DMS153 treated with DMSO at 0.1 percent for 48 hours (cell line): ENCODE data around the gene RPAP2.
"Not testable (repeated sequence)": the region's sequence is repeated elsewhere in the genome, so short reads cannot be mapped to it uniquely, and the experiment has no call there.

Experiments
- DNase-seq: peaks from one replicate; lab custom pipeline; 2025; ENCODE audit not compliant: unreplicated experiment; lab: John Stamatoyannopoulos, UW

Gene RPAP2

DNA sequence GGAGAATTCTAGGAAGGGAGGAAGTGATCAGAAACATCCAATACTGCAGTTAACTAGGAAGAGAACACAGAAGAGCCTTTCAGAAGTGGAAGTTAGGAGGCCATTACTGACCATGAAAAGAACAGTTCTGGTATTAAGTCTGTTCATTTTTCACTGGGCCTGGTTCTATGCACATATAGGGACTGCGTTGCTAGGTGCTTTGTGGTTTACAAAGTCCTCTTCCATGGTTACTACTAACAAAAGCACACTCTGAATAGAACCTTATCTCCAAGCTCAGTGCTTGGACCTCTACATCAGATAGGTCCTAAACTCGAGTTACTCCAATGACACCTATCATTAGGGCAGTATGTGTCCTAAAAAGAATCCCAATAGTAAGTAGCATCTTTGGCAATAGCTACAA is 75.4 kb downstream of the RPAP2 start:
- no peak for DNase-seq

DNA sequence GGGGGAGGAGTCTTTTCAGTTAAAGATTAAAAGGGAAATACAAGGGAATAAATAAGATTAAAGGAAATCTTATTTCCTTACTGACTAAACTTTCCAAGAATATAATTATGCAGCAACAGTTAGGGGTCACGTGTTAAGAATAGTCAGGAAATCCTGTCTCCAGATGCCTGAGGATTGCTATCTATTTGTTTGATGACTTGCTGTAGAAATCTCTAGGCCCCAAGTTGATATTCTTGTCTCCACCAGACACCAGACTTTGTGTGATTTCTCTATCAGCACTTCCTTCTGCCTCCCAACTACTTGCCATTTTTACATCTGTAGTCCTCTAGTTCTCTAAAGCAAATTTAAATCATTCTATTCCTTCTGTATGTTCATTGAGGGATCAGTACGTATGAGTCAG is 77.5 kb downstream of the RPAP2 start:
- DNase-seq: no peak

DNA sequence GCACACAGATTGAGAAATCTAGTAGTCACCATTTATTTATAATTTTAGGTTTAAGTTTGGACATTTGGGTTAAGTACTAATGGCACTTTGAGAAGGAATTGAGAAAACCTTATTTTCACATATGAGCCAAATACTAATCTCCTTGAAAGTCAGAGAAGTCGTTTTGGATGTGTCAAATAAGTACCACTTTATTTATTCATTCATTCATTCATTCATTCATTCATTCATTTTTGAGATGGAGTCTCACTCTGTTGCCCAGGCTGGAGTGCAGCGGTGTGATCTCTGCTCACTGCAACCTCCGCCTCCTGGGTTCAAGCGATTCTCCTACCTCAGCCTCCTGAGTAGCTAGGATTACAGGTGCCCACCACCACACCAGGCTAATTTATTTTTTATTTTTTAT is 79.1 kb downstream of the RPAP2 start:
- not testable (repeated sequence) for DNase-seq

DNA sequence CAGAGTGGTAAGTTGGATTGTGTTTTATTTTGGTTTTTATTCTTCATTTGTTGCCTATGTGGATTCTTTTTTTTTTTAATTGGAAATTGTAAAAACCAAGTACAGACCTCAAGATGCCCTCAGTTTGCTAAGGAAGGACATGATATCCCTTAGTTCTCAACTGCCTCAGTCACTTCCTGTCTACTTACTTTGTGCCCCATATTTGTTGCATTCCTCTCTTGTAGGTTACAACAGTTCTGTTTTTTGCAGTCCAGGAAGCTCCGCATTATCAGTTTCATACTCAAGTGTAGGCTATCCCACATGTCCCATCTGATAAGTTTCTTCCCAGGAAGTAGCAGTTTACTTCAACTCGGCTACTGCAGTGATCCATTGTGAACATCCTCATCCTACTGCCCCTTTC is 82.0 kb downstream of the RPAP2 start:
- no peak for DNase-seq

DNA sequence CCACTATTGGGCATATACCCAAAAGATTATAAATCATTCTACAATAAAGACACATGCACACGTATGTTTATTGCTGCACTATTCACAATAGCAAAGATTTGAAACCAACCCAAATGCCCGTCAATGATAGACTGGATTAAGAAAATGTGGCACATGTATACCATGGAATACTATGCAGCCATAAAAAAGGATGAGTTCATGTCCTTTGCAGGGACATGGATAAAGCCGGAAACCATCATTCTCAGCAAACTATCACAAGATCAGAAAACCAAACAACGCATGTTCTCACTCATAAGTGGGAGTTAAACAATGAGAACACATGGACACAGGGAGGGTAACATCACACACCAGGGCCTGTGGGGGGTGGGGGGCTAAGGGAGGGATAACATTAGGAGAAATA is 95.1 kb downstream of the RPAP2 start:
- DNase-seq: not testable (repeated sequence)

DNA sequence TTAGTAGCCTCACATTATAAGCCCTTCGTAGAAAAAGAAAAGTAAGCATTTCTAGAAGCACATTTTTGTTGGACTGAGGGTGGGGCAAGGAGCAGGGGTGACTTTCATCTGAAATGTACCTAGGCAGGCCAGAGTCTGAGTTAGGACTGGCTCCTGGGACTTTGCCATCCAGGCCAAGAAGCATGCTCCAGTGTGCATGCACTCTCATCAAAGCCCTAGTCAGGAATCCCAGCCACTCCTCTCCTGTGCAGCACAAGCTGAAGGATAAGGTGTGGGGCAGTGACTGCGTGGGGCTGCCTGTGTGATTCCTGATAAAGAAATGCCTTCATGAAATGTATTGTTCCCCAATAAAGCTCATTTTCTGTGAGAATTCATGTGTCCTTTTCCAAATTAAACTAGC is 99.7 kb downstream of the RPAP2 start:
- DNase-seq: no peak

DNA sequence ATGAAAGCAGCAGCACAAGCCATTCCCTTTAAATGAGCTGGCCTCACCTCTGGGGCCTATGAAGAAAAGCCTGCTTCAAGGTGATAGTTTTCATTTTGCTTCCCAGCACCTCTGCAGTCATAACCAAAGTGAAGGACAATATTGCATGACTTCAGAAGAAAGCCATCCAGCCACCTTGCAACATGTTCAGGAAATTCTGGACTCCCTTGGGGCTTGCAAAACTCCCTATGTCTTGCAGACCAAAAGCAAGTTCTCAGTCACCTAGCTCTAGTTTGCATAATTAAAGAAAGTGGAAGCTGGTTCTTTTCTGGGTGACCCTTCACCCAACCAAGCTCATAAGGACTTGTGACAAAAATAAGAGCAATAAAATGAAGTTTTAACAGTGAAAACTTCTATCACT is 100.2 kb downstream of the RPAP2 start:
- DNase-seq: no peak

DNA sequence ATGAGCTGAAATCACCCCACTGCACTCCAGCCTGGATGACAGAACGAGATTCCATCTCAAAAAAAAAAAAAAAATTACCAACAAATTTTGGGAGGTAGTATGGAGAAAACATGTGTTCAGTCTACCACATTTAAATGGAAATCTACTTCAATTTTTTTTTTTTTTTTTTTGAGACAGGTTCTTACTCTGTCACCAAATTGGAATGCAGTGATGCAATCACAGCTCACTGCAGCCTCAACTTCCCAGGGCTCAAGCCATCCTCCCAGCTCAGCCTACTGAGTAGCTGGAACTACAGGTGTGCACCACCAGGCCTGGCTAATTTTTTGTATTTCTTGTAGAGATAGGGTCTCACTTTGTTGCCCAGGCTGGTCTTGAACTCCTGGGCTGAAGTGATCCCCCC is 105.8 kb downstream of the RPAP2 start:
- DNase-seq: no peak

DNA sequence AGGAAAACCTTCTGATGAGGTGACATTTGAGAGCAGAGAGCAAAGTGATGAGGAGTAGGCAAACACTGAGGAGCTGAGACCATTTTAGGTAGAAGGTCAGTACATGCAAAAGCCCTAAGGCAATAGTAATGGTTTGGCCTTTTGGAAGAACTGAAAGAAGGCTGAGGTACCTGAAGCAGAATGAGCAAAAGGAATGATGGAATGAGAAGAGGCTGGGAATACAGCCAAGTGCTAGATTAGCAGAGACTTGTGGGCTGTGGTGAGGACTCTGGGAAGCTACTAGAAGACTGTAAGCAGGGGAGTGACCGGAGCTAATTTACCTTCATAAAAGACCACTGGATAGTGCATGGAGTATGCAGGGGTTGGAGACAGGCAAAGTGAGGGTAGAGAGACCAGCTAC is 110.0 kb downstream of the RPAP2 start:
- DNase-seq: no peak

DNA sequence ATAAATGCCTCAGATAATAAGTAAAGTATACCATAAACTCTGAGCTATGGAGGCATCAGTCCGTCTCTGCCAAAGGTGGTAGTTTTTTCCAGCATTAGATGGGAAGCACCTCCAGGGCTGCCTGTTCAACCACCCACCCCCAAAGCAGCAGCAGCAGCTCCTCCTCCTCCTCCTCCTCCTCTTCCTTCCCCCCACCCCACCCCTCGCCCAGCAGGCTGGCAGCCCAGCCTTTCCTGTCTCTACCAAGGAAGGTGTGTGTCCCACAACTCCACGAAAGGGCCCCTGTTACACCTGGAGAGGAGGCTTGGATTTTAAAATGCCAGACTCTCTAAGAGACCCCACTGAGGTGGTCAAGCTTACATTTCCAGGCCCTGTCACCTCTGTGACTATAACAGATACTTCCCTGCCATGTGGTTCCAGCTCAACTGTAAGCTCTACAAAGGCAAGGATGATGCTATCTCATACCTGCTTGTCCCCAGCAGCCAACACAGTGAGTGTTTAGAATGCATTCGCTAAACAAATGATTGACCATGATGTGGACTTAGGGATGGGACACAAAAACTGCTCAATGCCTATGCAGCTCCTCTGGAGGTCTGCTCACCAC is 111.2 kb downstream of the RPAP2 start:
- no peak for DNase-seq

DNA sequence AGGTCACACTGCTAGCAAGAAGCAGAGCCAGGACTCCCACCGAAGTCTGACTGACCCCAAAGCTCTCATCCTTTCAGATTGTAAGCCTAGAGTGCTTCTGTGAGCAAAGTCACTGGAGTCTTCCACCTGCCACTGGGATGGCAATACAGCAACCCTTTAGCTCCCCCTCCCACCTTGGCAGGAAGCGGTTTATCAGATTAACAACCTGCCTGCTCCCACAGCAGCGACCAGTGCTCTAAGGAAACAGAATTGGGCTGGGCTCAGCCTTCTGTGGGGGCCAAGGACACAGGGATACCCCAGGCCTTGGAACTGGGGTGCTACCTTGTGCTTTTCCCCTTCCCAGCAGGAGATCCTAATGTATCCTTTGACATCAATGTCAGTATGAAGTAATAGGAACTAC is 111.8 kb downstream of the RPAP2 start:
- DNase-seq: no peak

DNA sequence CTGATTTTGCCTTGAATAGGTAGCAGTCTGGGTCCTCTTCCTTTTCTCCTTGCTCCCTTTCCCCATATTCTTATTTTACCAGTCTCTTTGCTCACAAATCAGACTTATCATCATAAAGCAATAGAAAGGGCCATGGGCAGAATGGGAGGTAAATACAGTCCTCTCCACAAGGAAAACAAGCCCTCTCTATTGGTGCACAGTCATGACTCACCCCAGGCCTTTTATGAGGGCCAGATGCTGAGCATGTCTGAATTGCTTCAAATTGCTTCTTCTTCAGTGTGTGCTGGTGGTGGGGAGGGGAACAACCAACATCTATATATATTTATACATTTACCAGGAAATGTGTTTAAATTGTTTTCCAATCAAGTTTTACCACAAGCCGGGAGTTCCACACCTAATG is 112.7 kb downstream of the RPAP2 start:
- DNase-seq: peak; percentile 41

DNA sequence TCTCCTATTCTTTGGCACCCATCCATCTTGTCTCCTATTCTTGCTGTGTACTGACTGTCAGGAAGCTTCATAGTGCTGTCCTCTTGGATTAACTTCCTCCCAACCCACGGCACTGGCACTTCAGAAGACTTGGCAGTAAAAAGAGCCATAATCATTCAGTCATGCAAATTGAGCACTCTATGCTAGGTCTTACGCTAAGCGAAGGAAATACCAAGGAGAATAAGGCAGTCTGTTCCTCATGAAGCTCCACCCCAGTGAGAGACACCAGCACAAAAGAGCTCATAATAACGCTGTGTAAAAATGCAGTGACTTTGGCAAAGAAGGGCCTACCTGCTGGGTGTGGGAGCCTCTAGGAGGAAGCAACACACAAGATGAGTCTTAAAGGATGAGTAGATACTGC is 120.8 kb downstream of the RPAP2 start:
- DNase-seq: no peak

DNA sequence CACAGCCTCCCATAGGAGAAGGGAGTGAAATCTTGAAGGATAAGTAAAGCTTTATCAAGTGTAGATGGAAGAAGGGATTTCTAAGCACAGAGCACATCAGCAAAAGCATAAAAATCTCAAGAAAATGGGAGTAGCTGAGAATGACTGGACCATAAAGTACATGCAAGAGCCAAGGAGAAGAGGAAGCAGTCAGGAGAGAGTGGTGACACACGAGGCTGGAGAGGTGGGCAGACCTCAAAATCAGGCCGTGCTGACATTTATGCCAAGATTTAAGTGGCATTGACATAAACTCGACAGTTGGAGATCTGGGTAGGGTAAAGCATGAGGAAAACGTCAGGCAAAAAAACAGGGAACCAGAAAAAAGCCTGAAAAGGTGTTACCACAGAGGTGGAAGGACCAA is 125.5 kb downstream of the RPAP2 start:
- no peak for DNase-seq

DNA sequence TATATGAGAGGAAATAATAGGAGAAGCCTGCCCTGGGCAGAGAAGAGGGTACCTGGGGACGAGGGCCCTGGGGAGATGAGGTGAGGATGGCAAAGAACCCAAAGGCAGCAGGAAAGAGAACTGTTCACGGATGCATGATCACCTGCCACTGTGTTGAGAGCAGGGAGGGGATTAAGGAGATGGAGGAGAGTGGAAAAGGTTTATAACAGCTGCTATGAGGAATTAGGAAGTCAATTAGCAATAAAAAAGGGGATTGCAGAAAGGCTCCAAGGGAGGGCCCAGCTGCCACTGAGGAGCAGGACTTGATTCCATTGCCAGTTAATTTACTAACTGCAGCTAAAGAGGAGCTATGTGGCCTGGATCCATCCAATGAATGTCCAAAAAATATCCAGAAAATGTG is 126.8 kb downstream of the RPAP2 start:
- no peak for DNase-seq

DNA sequence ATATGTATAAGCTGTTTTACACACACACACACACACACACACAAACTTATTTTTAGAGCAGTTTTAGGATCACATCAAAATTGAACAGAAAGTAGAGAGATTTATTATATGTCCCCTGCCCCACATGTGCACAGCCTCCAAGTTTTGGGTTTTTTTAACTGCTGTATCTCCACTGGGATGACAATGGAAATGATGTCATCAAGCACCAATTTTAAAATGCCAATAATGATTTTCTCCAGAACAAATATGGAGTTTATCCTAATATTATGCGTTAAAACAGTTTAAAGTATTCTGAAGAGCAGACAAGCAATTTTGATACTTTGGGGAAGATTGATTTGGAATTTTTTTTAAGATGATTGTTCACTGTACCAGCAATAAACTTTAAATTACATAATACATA is 131.2 kb downstream of the RPAP2 start:
- no peak for DNase-seq

DNA sequence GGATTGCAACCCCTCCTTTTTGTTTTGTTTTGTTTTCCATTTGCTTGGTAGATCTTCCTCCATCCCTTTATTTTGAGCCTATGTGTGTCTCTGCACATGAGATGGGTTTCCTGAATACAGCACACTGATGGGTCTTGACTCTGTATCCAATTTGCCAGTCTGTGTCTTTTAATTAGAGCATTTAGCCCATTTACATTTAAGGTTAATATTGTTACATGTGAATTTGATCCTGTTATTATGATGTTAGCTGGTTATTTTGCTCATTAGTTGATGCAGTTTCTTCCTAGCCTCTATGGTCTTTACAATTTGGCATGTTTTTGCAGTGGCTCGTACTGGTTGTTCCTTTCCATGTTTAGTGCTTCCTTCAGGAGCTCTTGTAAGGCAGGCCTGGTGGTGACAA is 135.7 kb downstream of the RPAP2 start:
- not testable (repeated sequence) for DNase-seq

DNA sequence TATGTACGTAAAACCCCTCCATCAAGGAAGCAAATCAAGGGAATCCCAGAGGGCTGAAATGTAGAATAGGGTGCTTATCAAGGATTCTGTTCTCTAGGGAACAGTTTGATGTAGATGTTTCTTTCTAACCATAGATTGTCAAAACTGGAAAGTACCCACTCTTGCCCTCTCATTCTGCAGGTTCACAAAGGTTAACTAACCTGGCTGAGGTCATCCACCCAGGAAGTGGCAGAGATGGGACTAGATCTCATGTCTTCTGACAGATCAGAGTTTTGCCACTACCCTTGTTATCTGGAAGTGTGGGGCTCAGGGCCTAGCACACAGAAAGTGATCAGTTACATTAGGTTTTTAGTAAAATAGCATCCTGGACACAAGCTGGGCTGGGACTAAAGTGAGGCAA is 140.4 kb downstream of the RPAP2 start:
- no peak for DNase-seq

DNA sequence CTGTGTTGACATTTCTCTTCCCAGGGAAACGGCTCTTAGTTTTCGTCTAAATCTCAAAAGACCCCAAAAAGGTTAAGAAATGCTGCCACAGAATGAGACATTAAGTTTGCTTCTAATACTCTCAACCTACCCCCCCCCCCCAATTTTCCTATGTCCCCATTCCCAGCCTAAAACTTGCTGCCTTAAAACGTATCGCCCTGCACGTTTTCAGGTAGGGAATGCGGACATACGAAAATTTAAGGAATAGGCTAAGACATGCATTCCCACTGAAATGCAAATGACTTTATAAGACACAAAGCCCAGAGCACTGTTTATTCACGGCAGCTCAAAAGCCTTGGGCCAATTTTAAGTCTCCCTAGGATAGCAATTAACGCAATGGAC is 142.4 kb downstream of the RPAP2 start:
- no peak for DNase-seq

DNA sequence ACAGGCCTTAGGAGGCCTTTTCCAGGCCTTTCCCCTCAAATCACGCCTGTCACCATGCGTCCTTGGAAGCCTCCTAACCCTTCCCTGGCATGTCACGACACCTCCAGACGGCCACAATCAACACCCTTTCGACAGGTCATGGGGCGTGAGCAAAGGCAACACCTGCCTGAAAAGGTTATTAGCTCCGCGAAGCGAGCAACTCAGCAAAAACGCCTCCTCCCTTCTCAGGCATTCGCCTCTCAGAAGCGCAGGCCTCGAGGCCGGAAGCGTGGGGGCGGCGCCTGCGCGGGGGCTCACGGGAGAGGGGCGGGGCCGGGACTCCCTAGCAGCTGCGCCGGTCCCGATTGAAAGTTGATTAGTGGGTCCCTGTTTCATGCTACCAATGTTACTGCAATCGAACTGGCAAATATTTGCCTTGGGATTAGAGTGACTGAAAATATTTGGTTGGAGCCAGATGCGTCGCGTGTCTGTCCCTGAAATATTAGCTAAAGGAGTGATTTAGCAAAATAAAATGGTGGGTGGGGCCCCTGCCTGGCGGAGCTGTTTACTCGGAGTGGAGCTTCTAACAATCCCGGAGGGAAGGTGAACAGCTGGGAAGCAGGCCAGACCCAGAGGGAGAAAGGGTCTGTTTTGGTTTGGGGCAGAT is 143.0 kb downstream of the RPAP2 start:
- peak; percentile 77 for DNase-seq

DNA sequence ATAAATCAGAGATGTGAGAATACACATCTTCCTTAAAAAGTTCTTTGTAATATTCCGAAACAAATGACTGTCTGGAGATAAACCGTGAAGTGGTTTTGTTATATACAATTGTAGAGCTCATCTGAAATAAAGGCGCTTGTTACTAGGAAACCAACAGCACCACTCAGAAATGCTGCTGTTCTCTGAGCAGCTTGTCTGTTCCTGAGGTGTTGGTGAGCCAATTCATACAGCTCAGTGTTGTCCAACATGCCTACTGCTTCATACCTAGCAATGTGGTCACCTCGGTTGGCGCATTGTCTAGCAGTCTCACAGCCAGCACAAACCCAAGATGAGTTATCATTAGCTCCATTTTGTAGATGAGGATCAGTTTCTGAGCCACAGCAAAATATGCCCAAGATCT is 143.5 kb downstream of the RPAP2 start:
- peak; percentile 70 for DNase-seq

DNA sequence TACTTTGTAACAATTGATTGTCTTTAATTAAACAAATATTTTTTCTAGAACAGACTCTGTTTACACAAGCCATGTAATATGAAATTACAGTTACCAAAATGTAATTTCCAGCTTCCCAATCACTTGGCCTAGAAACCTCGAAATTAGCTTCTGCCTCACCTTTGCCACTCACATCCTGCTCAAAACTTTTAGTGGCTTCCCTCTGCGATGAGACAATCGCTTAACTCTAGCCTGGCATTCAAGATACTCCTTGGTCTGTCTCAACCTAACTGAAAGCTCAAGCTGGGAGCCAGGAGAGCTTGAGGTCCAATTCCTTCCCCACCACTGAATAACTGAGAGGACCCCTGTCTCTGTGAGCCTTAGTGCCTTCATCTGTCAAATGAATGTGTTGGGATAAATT is 145.0 kb downstream of the RPAP2 start:
- DNase-seq: no peak

DNA sequence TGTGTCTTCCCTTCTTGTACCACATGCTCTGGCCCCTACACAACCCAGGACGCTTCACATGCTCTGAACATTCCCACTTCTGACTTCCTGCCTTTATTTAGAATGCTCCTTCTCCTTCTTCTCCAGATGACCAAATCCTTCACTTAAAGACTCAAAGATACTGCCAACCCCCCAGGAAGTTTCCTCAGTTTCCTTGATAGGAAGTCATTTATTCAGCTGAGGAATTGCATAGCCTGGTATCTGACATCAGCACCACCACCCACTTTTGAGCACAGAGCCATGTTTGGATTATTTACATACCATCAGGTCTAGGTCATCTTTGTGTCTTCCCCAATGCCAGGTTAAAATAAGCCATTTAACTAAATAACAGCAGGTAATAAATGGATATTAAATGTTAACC is 145.5 kb downstream of the RPAP2 start:
- DNase-seq: no peak
